Karpas-422 (cell line): ENCODE results near the gene MSRB1. TPM values are rescaled to one million over a fixed set of nuclear protein-coding genes. Genes with fewer than 3 reads are reported as not detected.

ENCODE experiments used
- DNase-seq: peaks from one replicate; pipeline ENCODE4 v3.0.0-alpha.2; 2015
- H2AFZ ChIP-seq: fragments of 200-600 bp; sonication (generic); 2 replicates; pipeline ENCODE4 v1.6.1; 2014; ENCODE audit warnings: antibody characterized with exemption, low read length, mixed read lengths
- H3K27ac ChIP-seq: fragments of 200-600 bp; sonication (generic); 2 replicates; pipeline ENCODE4 v1.5.1; 2014; ENCODE audit warnings: mild to moderate bottlenecking, low read length, moderate library complexity
- H3K27me3 ChIP-seq: fragments of 200-600 bp; sonication (generic); 2 replicates; pipeline ENCODE4 v1.6.1; 2014; ENCODE audit warnings: low read length, mixed read lengths
- H3K36me3 ChIP-seq: fragments of 200-600 bp; sonication (generic); 2 replicates; pipeline ENCODE4 v1.6.1; 2014; ENCODE audit warnings: low read length, mixed read lengths; ENCODE audit not compliant: insufficient read depth
- H3K4me1 ChIP-seq: fragments of 200-600 bp; sonication (generic); 2 replicates; pipeline ENCODE4 v1.6.1; 2014; ENCODE audit warnings: mild to moderate bottlenecking, low read length, mixed read lengths
- H3K4me2 ChIP-seq: fragments of 200-600 bp; sonication (generic); 2 replicates; pipeline ENCODE4 v1.6.1; 2014; ENCODE audit warnings: low read length, low read depth, mild to moderate bottlenecking; ENCODE audit not compliant: poor library complexity, severe bottlenecking
- H3K4me3 ChIP-seq: fragments of 200-600 bp; sonication (generic); 2 replicates; pipeline ENCODE4 v1.5.1; 2014; ENCODE audit warnings: mild to moderate bottlenecking, antibody characterized with exemption, low read length, mixed read lengths
- H3K79me2 ChIP-seq: fragments of 200-600 bp; sonication (generic); 2 replicates; pipeline ENCODE4 v1.6.1; 2014; ENCODE audit warnings: mild to moderate bottlenecking, low read length, mixed read lengths
- H3K9ac ChIP-seq: fragments of 200-600 bp; sonication (generic); 2 replicates; pipeline ENCODE4 v1.6.0; 2014; ENCODE audit warnings: low read length
- H3K9me2 ChIP-seq: fragments of 200-600 bp; sonication (generic), shearing (Covaris generic); replicated peaks from 2 replicates; pipeline ENCODE4 v1.6.0; 2014; ENCODE audit warnings: mild to moderate bottlenecking, low read length, moderate library complexity; ENCODE audit not compliant: insufficient read depth
- H3K9me3 ChIP-seq: fragments of 300-700, 200-600 bp; sonication (generic); 2 replicates; pipeline ENCODE4 v1.6.1; 2014; ENCODE audit warnings: low read length, mixed read lengths
- H4K20me1 ChIP-seq: fragments of 200-600 bp; sonication (generic); 2 replicates; pipeline ENCODE4 v1.6.1; 2014; ENCODE audit warnings: mild to moderate bottlenecking, antibody characterized with exemption, low read length, low read depth; ENCODE audit not compliant: insufficient read depth
- total RNA-seq: library from RNA; depleted of rRNA; stranded (reverse); fragments of >200 nt; shearing (Covaris generic); gene quantifications from 2 replicates; pipeline ENCODE4 v1.2.3, GENCODE V29; 2014; ENCODE audit warnings: low replicate concordance; rRNA removed

Gene MSRB1, protein sequence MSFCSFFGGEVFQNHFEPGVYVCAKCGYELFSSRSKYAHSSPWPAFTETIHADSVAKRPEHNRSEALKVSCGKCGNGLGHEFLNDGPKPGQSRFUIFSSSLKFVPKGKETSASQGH
- total RNA-seq, result 4.8 and 18.1 TPM in 2 replicates

GRCh38 chr16:1942810-1943726 lies at the start of gene MSRB1:
TSS of gene MSRB1 (minus strand) at chr16:1943199. CDS start at chr16:1943156, 43 bp downstream.
- Histone ChIP-seq H3K4me2 (peak within 1 kb of the TSS; percentile 94), H4K20me1 (no peaks in the 10 kb centered on the region; the same call in 1 of the 2 replicates), H3K79me2 (no peaks in the 10 kb centered on the region), H3K27ac (peak within 1 kb of the TSS; percentile 58), H3K27me3 (no peaks in the 10 kb centered on the region), H3K36me3 (no peaks in the 10 kb centered on the region), H3K9me3 (no peaks in the 10 kb centered on the region), H3K9ac (peak within 1 kb of the TSS; percentile 92), H2AFZ (peak within 1 kb of the TSS; percentile 98), H3K9me2 (no peaks in the 10 kb centered on the region), H3K4me1 (peaks cover 21% of the 10 kb centered on the region), H3K4me3 (peak within 1 kb of the TSS; percentile 96)
- DNase-seq, result peak; percentile 100

GRCh38 chr16:1991948-1992703 lies 49.1 kb upstream of the MSRB1 start:
- Histone ChIP-seq H3K9ac (peak overlapping the region; percentile 53; the same call in 1 of the 2 replicates), H3K9me3 (no peaks in the 10 kb centered on the region), H3K4me1 (peaks cover 21% of the 10 kb centered on the region), H3K9me2 (no peaks in the 10 kb centered on the region), H3K27ac (no peak overlapping the region), H4K20me1 (no peaks in the 10 kb centered on the region), H3K4me3 (peak overlapping the region; percentile 74; the same call in 1 of the 2 replicates), H3K79me2 (no peaks in the 10 kb centered on the region), H3K36me3 (no peaks in the 10 kb centered on the region; the same call in 1 of the 2 replicates), H3K4me2 (peak overlapping the region; percentile 89), H3K27me3 (no peaks in the 10 kb centered on the region), H2AFZ (peak overlapping the region; percentile 30; the same call in 1 of the 2 replicates)
- DNase-seq, result peak; percentile 98

GRCh38 chr16:1991588-1991947 lies 48.6 kb upstream of the MSRB1 start:
- no peaks in the 10 kb centered on the region for H3K9me3 ChIP-seq
- H3K27me3 ChIP-seq, result no peaks in the 10 kb centered on the region
- peak overlapping the region; percentile 43; the same call in 1 of the 2 replicates for H3K27ac ChIP-seq
- no peaks in the 10 kb centered on the region for H3K9me2 ChIP-seq
- peak overlapping the region; percentile 89 for H3K4me2 ChIP-seq
- H2AFZ ChIP-seq, result peak overlapping the region; percentile 30; the same call in 1 of the 2 replicates
- H3K9ac ChIP-seq, result peak overlapping the region; percentile 53
- H3K4me3 ChIP-seq, result peak overlapping the region; percentile 74; the same call in 1 of the 2 replicates
- no peaks in the 10 kb centered on the region for H3K79me2 ChIP-seq
- no peak for DNase-seq
- no peaks in the 10 kb centered on the region for H3K36me3 ChIP-seq
- H3K4me1 ChIP-seq, result peaks cover 21% of the 10 kb centered on the region
- H4K20me1 ChIP-seq, result no peaks in the 10 kb centered on the region

- H3K4me2 ChIP-seq, result peak overlapping the region; percentile 89
- H3K27ac ChIP-seq, result peak overlapping the region; percentile 43; the same call in 1 of the 2 replicates
Observed at GRCh38 chr16:1991135-1991551, 48.1 kb upstream of the MSRB1 start.

DNA sequence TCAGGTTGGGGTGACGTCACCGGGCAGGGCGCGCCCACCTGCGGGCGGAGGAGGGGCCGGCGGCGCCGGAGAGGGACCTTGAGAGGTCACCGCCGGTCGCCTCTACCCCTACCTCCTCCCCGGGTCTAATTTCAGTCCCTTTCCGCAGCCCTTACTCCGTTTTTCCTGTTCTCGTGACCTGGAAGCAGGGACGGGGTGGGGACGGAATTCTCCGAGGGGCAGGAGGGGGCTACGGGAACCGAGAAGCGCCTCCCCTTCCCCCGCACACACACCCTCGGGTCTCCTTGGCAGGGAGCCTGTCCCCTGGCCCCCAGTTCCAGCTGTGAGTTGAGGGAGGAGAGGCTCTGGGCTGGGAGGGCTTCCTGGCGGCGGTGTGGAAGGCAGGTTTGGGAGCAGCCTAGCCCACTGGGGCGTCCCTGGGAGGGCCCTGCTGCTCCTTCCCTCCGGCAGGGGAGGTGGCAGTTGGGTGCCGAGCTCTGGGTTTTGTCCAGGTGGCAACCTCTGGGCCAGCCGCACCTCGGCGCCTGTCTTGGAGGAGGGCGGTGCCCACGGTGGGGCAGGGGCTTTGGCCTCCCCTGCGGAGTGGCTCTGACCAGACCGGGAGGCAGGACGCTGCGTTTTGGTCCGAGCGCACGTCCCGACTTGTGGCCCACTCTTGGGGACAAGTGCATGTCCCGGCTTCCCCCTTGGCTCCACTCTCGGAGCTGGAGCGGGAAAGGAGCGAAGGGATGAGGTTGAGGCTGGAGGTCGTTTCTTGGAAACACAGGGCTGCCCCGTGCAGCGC lies 47.5 kb upstream of the MSRB1 start:
- Histone ChIP-seq H3K36me3 (no peaks in the 10 kb centered on the region), H4K20me1 (no peaks in the 10 kb centered on the region), H3K9me3 (no peaks in the 10 kb centered on the region), H3K27ac (no peak overlapping the region), H3K4me3 (peak overlapping the region; percentile 74), H3K4me1 (peaks cover 25% of the 10 kb centered on the region), H3K9me2 (no peaks in the 10 kb centered on the region), H3K79me2 (no peaks in the 10 kb centered on the region), H3K9ac (peak overlapping the region; percentile 68), H3K4me2 (peak overlapping the region; percentile 89), H2AFZ (peak overlapping the region; percentile 67; the same call in 1 of the 2 replicates), H3K27me3 (no peaks in the 10 kb centered on the region)
- DNase-seq, result peak; percentile 79

More at GRCh38 chr16:1991135-1991551, 48.1 kb upstream of the MSRB1 start:
- Histone ChIP-seq H3K4me3 (peak overlapping the region; percentile 74), H2AFZ (peak overlapping the region; percentile 67; the same call in 1 of the 2 replicates), H3K9me3 (no peaks in the 10 kb centered on the region), H3K4me1 (peaks cover 21% of the 10 kb centered on the region), H3K36me3 (no peaks in the 10 kb centered on the region), H3K9me2 (no peaks in the 10 kb centered on the region), H4K20me1 (no peaks in the 10 kb centered on the region), H3K79me2 (no peaks in the 10 kb centered on the region), H3K9ac (peak overlapping the region; percentile 68), H3K27me3 (no peaks in the 10 kb centered on the region)
- DNase-seq, result peak; percentile 82

DNA sequence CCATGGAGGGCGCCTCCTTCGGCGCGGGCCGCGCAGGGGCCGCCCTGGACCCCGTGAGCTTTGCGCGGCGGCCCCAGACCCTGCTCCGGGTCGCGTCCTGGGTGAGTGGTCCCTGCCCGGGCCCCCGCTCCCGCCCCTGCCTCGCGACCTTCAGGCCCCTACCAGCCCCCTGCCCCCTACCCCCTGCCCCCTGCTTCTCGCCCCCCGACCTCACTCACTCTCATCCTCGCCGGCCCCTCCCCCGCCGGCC lies 47.0 kb upstream of the MSRB1 start:
- Histone ChIP-seq H3K9ac (peak overlapping the region; percentile 68), H3K4me2 (peak overlapping the region; percentile 89)

DNA sequence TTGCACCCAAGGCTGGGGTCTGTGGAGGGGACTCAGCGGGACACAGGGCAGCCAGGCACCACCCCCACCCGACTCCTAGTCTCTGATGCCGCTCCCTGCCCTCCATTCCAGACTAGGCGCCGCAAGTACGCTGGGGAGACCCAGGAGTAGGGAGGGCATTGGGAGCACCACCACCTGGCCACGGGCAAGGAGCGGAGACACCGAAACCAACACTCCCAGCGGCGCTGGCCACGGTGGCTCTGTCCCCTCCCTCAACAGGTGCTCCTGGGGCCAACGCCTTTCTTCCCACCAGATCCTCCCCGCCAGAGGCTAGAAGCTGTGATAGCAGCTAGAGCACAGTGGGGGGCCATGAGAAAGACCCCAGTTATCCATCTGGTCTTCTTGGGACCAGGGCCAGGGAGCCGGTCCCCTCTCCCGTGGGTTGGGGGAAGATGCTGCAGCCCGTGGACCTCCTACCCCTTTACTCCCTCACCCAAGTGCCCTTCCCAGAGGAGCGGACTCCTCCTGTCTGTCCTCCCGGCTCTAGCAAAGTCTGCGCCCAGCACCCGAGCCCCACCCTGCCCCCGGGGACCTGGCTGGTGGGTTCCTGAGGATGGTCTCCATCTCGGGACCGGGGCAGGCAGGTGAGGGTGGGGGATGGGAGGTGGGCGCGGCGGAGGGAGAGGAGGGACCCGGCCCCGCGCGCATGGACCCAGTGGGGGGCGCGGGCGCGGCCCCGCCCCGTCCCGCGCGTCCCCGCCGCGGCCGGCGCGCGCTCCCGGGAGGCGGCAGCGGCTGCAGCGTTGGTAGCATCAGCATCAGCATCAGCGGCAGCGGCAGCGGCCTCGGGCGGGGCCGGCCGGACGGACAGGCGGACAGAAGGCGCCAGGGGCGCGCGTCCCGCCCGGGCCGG lies 46.5 kb upstream of the MSRB1 start, which contains the start of gene SYNGR3:
Gene SYNGR3, plus strand, starts transcription at position 762 of the 892 bp plus-strand sequence. CDS start 133 bp downstream, outside the sequence.
- H3K9me3 ChIP-seq, result no peaks in the 10 kb centered on the region
- H3K36me3 ChIP-seq, result no peaks in the 10 kb centered on the region
- no peaks in the 10 kb centered on the region for H4K20me1 ChIP-seq
- H3K4me2 ChIP-seq, result peak within 1 kb of the TSS; percentile 89
- H3K27ac ChIP-seq, result no peak within 1 kb of the TSS
- H3K4me1 ChIP-seq, result peaks cover 33% of the 10 kb centered on the region
- peak within 1 kb of the TSS; percentile 67; the same call in 1 of the 2 replicates for H2AFZ ChIP-seq
- H3K27me3 ChIP-seq, result no peaks in the 10 kb centered on the region
- H3K9ac ChIP-seq, result peak within 1 kb of the TSS; percentile 68
- no peaks in the 10 kb centered on the region for H3K9me2 ChIP-seq
- H3K79me2 ChIP-seq, result peaks cover 10% of the 10 kb centered on the region
- peak; percentile 71 for DNase-seq
- peak within 1 kb of the TSS; percentile 74 for H3K4me3 ChIP-seq

More for the DNA sequence above, 47.0 kb upstream of the MSRB1 start:
- Histone ChIP-seq H3K9me3 (no peaks in the 10 kb centered on the region), H2AFZ (no peak overlapping the region), H3K27ac (no peak overlapping the region), H3K27me3 (no peaks in the 10 kb centered on the region), H3K79me2 (peaks cover 4% of the 10 kb centered on the region), H3K4me3 (peak overlapping the region; percentile 74), H3K9me2 (no peaks in the 10 kb centered on the region), H4K20me1 (no peaks in the 10 kb centered on the region), H3K4me1 (peaks cover 30% of the 10 kb centered on the region), H3K36me3 (no peaks in the 10 kb centered on the region)
- DNase-seq, result no peak
